PC-9 (cell line): ENCODE results near the gene CHST15. TPM values are rescaled to one million over a fixed set of nuclear protein-coding genes. Genes with fewer than 3 reads are reported as not detected.

Experiments used
- BruUV-seq: library from RNA; stranded (reverse); fragments of 400-500 nt; replicated peaks from 2 replicates; lab custom pipeline; 2021; lab: Mats Ljungman, UMichigan
- CTCF ChIA-PET: fragments of 300-600 bp; sonication (Branson Sonifier 250); formaldehyde crosslinking; loops from one replicate; lab custom pipeline; 2022; ENCODE audit warnings: antibody characterized with exemption; lab: Charles Lee
- POLR2A ChIA-PET: fragments of 300-600 bp; sonication (Branson Sonifier 250); formaldehyde crosslinking; loops from one replicate; lab custom pipeline; 2022; ENCODE audit warnings: antibody characterized with exemption; ENCODE audit not compliant: unreplicated experiment; lab: Charles Lee
- DNase-seq, 2 experiments: peaks; one replicate each; pipeline versions ENCODE4 v3.0.0 to v3.0.0-alpha.2; 2015 to 2022; ENCODE audit warnings: mixed read lengths in 1 of 2
- H2AFZ ChIP-seq: fragments of 200-600 bp; sonication (generic); 2 replicates; pipeline ENCODE4 v1.8.1; 2017; ENCODE audit warnings: antibody characterized with exemption
- H3F3A ChIP-seq: fragments of 200-600 bp; sonication (generic); 2 replicates; pipeline ENCODE4 v1.8.1; 2017; ENCODE audit warnings: antibody characterized with exemption, mild to moderate bottlenecking, low read depth; ENCODE audit not compliant: insufficient read depth
- H3K27ac ChIP-seq: fragments of 200-600 bp; sonication (generic); 2 replicates; pipeline ENCODE4 v1.6.1; 2016; ENCODE audit warnings: mixed run types
- H3K27me3 ChIP-seq: fragments of 200-600 bp; sonication (generic); 2 replicates; pipeline ENCODE4 v1.6.1; 2016; ENCODE audit warnings: low read depth, mixed run types; ENCODE audit not compliant: insufficient read depth
- H3K36me3 ChIP-seq: fragments of 200-600 bp; sonication (generic); 2 replicates; pipeline ENCODE4 v1.6.1; 2016; ENCODE audit warnings: low read depth, mixed run types
- H3K4me1 ChIP-seq: fragments of 200-600 bp; sonication (generic); replicated peaks from 2 replicates; pipeline ENCODE4 v1.6.1; 2016; ENCODE audit warnings: mixed run types; ENCODE audit not compliant: insufficient read depth
- H3K4me2 ChIP-seq: fragments of 200-600 bp; sonication (generic); 2 replicates; pipeline ENCODE4 v1.6.1; 2017; ENCODE audit warnings: mixed run types
- H3K4me3 ChIP-seq: fragments of 200-600 bp; sonication (generic); 2 replicates; pipeline ENCODE4 v1.6.1; 2016; ENCODE audit warnings: mixed run types
- H3K79me2 ChIP-seq: fragments of 200-600 bp; sonication (generic); 2 replicates; pipeline ENCODE4 v1.6.1; 2017; ENCODE audit warnings: low read depth, mixed run types
- H3K9me2 ChIP-seq: fragments of 200-600 bp; sonication (generic); 2 replicates; pipeline ENCODE4 v1.8.1; 2017; ENCODE audit warnings: mild to moderate bottlenecking; ENCODE audit not compliant: insufficient read depth
- H3K9me3 ChIP-seq: fragments of 200-600 bp; sonication (generic); 2 replicates; pipeline ENCODE4 v1.8.1; 2016; ENCODE audit warnings: low read depth; ENCODE audit not compliant: insufficient read depth
- H4K20me1 ChIP-seq: fragments of 200-600 bp; sonication (generic); 2 replicates; pipeline ENCODE4 v1.8.1; 2017; ENCODE audit not compliant: insufficient read depth
- CTCF ChIP-seq: fragments of 200-600 bp; sonication (generic); conservative IDR thresholded peaks from 2 replicates; pipeline ENCODE4 v1.6.1; 2017; ENCODE audit warnings: mixed run types, antibody characterized with exemption, mild to moderate bottlenecking, moderate library complexity
- EZH2 ChIP-seq: fragments of 200-600 bp; sonication (generic); IDR thresholded peaks from 2 replicates; pipeline ENCODE4 v1.8.0; 2017; ENCODE audit warnings: antibody characterized with exemption, low read depth
- intact Hi-C: fragments of 100-400 bp; cut with micrococcal nuclease; formaldehyde crosslinking; loops from one replicate; pipeline ENCODE4 v1.10.0; 2022; ENCODE audit not compliant: unreplicated experiment
- total RNA-seq: library from RNA; stranded (reverse); gene quantifications from 2 replicates; pipeline ENCODE4 v1.2.3, GENCODE V29; 2021

Gene CHST15
- total RNA-seq, 1 experiment from 2014 or later = 24.6 TPM

GRCh38 chr10:124073978-124074377, 19.4 kb downstream of the CHST15 start:
- Histone ChIP-seq H3K4me2 (no peak overlapping the region), H3K27ac (no peak overlapping the region), H3K4me1 (no peaks in the 10 kb centered on the region), H3K27me3 (no peaks in the 10 kb centered on the region), H3K9me3 (no peaks in the 10 kb centered on the region), H3K4me3 (no peak overlapping the region), H3K79me2 (peaks cover 22% of the 10 kb centered on the region), H3F3A (no peaks in the 10 kb centered on the region), H3K36me3 (no peaks in the 10 kb centered on the region), H4K20me1 (peaks cover 45% of the 10 kb centered on the region), H3K9me2 (no peaks in the 10 kb centered on the region), H2AFZ (no peak overlapping the region)
- ChIA-PET CTCF (no interaction called here), POLR2A (no interaction called here)
- BruUV-seq = no TSS peak
- intact Hi-C loops = no loop called here
- TF ChIP-seq CTCF (no peak), EZH2 (no peak)
- DNase-seq = no peak

- H2AFZ ChIP-seq = no peak overlapping the region
- H3K4me2 ChIP-seq = no peak overlapping the region
- ChIA-PET POLR2A (no interaction called here), CTCF (no interaction called here)
- no peaks in the 10 kb centered on the region for H3K27me3 ChIP-seq
- H3K79me2 ChIP-seq = peaks cover 21% of the 10 kb centered on the region
- DNase-seq = no peak
- peaks cover 41% of the 10 kb centered on the region for H4K20me1 ChIP-seq
- intact Hi-C loops = no loop called here
- no peak overlapping the region for H3K4me3 ChIP-seq
- no peak overlapping the region for H3K27ac ChIP-seq
- H3F3A ChIP-seq = no peaks in the 10 kb centered on the region
- no peak for TF ChIP-seq EZH2
- no peak for TF ChIP-seq CTCF
- H3K4me1 ChIP-seq = no peaks in the 10 kb centered on the region
- BruUV-seq = no TSS peak
- H3K36me3 ChIP-seq = no peaks in the 10 kb centered on the region
- H3K9me2 ChIP-seq = no peaks in the 10 kb centered on the region
- no peaks in the 10 kb centered on the region for H3K9me3 ChIP-seq
Measured at GRCh38 chr10:124072541-124072940, 20.9 kb downstream of the CHST15 start.

GRCh38 chr10:124072106-124072505, 21.3 kb downstream of the CHST15 start:
- H3K4me2 ChIP-seq = no peak overlapping the region
- no peaks in the 10 kb centered on the region for H3F3A ChIP-seq
- H4K20me1 ChIP-seq = peaks cover 36% of the 10 kb centered on the region
- CTCF ChIA-PET = no interaction called here
- H3K9me3 ChIP-seq = no peaks in the 10 kb centered on the region
- H3K4me3 ChIP-seq = no peak overlapping the region
- no peaks in the 10 kb centered on the region for H3K4me1 ChIP-seq
- no peaks in the 10 kb centered on the region for H3K27me3 ChIP-seq
- TF ChIP-seq EZH2 (no peak), CTCF (no peak)
- H3K9me2 ChIP-seq = no peaks in the 10 kb centered on the region
- H3K36me3 ChIP-seq = no peaks in the 10 kb centered on the region
- no TSS peak for BruUV-seq
- peaks cover 20% of the 10 kb centered on the region for H3K79me2 ChIP-seq
- H2AFZ ChIP-seq = no peak overlapping the region
- POLR2A ChIA-PET = no interaction called here
- H3K27ac ChIP-seq = no peak overlapping the region
- intact Hi-C loops = no loop called here
- DNase-seq = no peak
